Measurements from ENCODE around the gene HMOX1.

- TF ChIP-seq EZH2 (IDR thresholded peaks at IDR 0.05; ENCODE audit: borderline replicate concordance, low read length) (no peak), CTCF (conservative IDR thresholded peaks at IDR 0.05 in 1 of 2, IDR thresholded peaks at IDR 0.05 in 1 of 2; ENCODE audit: extremely low read depth in 1 of 2, insufficient read depth in 1 of 2, low read depth in 1 of 2, low read length in 2 of 2) (no peak)
Observed at GRCh38 chr22:35334004-35334403, 46.9 kb upstream of the HMOX1 start.
